22Rv1 (cell line): Measurements from ENCODE around the gene CCDC106.

Source experiments
- H3K27ac ChIP-seq: fragments of 450-650 bp; 2 replicates; pipeline ENCODE4 v1.5.1; 2017
- ZFX ChIP-seq: fragments of 450-650 bp; IDR thresholded peaks from 2 replicates; pipeline ENCODE4 v1.6.1; 2017; ENCODE audit warnings: antibody characterized with exemption, borderline replicate concordance
- TF ChIP-seq, protein P1 (sequence below): fragments of 450-650 bp; IDR thresholded peaks from 2 replicates; pipeline ENCODE4 v1.5.1; 2017; ENCODE audit warnings: mild to moderate bottlenecking

CCDC106 gene

DNA sequence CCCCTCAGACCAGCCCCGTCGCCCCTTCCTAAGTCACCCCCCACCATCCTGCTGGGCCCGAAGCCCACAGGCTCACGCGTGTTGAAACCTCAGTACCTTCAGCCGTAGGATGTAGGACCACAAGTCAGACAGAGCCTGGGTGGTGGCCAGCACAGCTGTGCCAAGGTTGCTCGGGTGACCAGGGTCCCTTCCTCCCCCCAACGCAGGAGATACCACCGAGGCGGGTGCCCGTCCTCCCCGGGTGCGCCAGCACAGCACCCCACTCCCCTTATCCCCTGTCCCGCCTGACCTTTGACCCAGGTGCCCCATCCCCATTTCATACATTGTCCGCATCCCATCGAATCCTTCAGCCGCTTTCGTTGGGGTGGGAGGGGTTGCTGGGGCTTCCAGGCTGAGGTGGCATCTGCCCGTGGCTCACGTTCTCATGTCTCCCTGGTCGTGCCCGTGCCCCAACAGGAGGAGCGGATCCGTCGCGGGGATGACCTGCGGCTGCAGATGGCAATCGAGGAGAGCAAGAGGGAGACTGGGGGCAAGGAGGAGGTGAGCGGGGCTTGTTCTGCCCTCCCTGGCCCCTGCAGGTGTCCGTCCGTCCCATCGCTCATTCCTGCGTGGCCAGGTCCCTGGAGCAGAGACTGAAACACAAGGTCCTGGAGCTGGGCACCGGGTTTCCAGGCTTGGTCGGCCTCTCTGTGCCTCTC lies 41.5 kb downstream of the CCDC106 start:
- no peak overlapping the region for H3K27ac ChIP-seq
- no peak for TF ChIP-seq ZFX
- TF ChIP-seq, protein P1, sequence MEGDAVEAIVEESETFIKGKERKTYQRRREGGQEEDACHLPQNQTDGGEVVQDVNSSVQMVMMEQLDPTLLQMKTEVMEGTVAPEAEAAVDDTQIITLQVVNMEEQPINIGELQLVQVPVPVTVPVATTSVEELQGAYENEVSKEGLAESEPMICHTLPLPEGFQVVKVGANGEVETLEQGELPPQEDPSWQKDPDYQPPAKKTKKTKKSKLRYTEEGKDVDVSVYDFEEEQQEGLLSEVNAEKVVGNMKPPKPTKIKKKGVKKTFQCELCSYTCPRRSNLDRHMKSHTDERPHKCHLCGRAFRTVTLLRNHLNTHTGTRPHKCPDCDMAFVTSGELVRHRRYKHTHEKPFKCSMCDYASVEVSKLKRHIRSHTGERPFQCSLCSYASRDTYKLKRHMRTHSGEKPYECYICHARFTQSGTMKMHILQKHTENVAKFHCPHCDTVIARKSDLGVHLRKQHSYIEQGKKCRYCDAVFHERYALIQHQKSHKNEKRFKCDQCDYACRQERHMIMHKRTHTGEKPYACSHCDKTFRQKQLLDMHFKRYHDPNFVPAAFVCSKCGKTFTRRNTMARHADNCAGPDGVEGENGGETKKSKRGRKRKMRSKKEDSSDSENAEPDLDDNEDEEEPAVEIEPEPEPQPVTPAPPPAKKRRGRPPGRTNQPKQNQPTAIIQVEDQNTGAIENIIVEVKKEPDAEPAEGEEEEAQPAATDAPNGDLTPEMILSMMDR = no peak

DNA sequence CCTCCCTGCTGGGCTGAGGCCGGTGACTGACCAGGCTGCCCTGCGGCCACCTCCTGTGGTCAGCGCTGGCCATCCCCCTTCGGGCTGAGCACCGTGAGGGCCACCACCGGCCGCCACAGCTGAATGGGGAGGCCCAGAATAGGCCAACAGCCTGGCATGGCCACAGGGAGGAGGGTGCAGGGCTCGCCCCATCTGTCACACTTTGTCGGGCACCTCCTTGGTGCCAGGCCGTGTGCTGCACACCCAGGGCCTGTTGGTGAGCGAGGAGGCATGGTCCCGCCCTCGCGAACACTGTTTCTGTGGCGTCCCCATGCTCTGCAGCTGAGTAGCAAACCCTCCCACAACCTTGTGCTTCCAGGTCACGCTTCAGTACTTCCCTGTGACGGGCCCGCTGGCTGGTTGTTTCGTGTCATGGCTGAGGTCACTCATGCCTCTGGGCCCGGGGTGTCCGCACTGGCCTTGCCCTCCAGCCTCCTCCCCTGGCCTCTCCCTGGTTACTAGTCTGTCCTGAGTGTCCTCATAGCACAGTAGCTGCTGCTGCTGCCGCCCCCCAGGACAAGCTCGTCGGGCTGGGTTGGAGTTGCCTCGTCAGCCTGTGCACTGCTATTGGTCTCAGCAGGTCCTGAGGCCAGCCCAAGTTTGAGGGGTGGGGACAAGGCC lies 42.2 kb downstream of the CCDC106 start:
- no peak for TF ChIP-seq ZFX
- TF ChIP-seq, protein P1 = no peak
- H3K27ac ChIP-seq = no peak overlapping the region

DNA sequence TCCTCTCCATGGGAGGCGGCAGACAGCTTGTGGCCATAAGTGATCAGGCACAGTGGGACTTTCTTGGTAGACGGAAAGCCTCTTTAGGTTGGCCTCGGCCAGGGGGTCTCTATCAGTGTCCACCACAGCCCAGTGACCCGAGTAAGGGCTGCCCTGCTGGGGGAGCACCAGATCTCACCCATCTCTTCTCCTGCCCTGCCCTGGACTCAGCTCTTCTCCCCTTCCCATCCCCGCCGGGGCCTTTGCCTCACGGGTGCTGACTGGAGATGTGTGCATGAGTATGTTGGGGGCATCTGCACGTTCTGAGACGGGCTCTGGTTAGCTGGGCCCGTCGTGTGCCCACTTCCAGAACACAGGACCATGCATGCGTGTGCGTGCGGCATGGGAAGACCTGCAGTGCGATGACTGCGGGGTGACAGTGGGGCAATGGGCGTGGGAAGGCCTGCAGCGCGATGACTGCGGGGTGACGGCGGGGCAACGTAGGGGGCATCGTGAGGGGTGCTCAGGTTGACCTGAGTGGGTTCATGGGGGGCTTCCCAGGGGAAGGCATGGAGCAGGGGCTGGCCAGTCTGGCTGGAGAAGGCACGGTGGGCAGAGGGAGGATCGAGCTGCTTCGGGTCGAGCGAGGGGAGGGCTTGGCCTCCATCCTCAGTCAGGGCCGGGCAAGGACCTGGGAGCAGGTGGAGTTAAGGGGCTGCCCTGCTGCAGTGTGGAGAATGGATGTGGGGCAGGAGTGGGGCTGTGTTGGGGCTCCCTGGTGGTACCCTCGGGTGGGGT lies 42.9 kb downstream of the CCDC106 start:
- no peak overlapping the region for H3K27ac ChIP-seq
- TF ChIP-seq, protein P1 = no peak
- TF ChIP-seq ZFX = no peak

DNA sequence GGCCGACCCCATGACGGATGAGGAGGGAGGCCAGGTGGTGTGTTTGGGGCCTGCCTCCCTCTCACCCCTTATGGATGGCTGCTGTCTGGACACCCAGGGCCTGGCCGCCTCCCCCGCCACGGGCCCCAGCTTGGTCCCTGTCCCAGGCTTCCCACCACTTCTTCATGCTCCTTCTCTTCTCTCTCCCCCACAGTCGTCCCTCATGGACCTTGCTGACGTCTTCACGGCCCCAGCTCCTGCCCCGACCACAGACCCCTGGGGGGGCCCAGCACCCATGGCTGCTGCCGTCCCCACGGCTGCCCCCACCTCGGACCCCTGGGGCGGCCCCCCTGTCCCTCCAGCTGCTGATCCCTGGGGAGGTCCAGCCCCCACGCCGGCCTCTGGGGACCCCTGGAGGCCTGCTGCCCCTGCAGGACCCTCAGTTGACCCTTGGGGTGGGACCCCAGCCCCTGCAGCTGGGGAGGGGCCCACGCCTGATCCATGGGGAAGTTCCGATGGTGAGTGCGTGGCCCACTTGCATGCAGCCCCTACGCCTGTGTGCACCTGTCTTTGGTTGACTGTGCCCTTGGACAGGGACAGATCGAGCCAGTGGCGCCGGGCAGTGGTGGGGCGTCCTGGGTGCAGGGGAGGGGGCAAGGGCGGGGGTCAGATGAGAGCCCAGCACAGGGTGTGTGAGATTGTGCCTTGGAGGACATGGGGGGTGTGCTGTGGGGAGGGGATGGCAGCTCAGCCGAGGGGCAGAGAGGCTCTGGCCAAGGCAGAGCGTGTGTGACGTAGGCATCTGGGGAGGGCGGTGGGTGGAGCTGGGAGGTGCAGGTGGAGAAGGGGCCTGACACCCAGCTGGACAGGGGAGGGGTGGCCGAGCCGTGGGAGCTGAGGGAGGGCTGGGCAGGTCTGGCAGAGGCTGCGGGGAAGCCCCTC lies 43.8 kb downstream of the CCDC106 start:
- H3K27ac ChIP-seq = no peak overlapping the region
- TF ChIP-seq ZFX = no peak
- TF ChIP-seq, protein P1 = no peak

DNA sequence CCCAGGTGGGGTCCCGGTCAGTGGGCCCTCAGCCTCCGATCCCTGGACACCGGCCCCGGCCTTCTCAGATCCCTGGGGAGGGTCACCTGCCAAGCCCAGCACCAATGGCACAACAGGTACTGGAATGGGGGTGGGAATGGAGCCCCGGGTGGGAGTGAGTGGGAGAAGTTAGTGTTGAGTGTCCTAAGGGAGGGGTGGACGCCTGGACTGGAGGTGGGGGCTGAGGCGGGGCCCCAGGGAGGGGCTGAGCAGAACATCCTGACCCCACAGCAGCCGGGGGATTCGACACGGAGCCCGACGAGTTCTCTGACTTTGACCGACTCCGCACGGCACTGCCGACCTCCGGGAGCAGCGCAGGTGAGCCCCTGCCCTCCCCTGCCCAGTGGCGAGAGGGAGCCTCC lies 44.7 kb downstream of the CCDC106 start:
- no peak for TF ChIP-seq ZFX
- TF ChIP-seq, protein P1 = no peak
- H3K27ac ChIP-seq = no peak overlapping the region

DNA sequence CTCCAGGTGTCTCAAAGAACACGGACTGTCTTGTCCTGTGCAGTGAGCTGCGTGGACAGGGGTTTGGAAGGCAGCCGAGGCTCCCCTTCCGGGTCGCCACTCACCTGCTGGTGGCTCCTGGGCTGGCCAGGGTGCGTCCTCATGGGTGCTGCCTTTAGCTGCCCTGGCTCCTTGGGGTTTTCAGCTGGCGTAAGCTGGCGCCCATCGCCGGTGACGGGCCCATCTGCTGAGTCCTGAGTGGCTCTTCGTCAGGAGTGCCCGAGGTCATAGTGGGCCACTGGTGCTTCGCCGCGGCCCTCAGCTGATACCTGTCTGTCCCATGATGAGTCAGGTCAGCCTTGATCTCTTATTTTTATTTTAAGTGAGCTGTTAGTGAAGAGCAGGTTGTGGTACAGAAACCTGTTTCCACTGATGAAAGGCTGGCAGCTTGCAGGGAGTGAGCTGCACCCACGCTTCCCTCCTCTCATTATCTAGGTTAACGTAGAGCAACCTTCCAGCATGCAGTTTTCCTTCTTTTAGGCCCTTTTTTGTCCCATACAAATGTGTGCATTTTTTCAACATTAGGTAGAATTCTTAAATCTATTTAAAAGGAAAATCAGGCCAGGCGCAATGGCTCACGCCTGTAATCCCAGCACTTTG lies 45.4 kb downstream of the CCDC106 start:
- no peak overlapping the region for H3K27ac ChIP-seq
- TF ChIP-seq, protein P1 = no peak
- no peak for TF ChIP-seq ZFX
